ENCODE results near the gene ARHGAP32.

- TF ChIP-seq CTCF (IDR thresholded peaks at IDR 0.05) = no peak
- TF ChIP-seq POLR2A (IDR thresholded peaks at IDR 0.05) = no peak
Measured at GRCh38 chr11:129040934-129041333, 151.2 kb downstream of the ARHGAP32 start.
